Dedifferentiated amniotic fluid mesenchymal stem cell (primary cell): Measurements from ENCODE around the gene SORD.
"Not testable (repeated sequence)": the region's sequence is repeated elsewhere in the genome, so short reads cannot be mapped to it uniquely, and the experiment has no call there.

Experiments
- DNase-seq: peaks from one replicate; pipeline ENCODE4 v3.0.0-alpha.2; 2016; ENCODE audit errors: extremely low spot score

SORD gene

GRCh38 chr15:45062301-45062700 lies 39.3 kb downstream of the SORD start:
- DNase-seq: not testable (repeated sequence)

GRCh38 chr15:45064386-45064785 lies 41.4 kb downstream of the SORD start:
- no peak for DNase-seq

GRCh38 chr15:45069942-45070360 lies 47.0 kb downstream of the SORD start:
- DNase-seq: not testable (repeated sequence)

GRCh38 chr15:45073602-45074001 lies 50.6 kb downstream of the SORD start:
- not testable (repeated sequence) for DNase-seq

- not testable (repeated sequence) for DNase-seq
Measured at GRCh38 chr15:45075440-45076320, 52.7 kb downstream of the SORD start.

GRCh38 chr15:45077391-45077790 lies 54.4 kb downstream of the SORD start:
- not testable (repeated sequence) for DNase-seq

GRCh38 chr15:45079201-45079600 lies 56.2 kb downstream of the SORD start:
- not testable (repeated sequence) for DNase-seq

- DNase-seq: not testable (repeated sequence)
Measured at GRCh38 chr15:45079628-45080246, 56.7 kb downstream of the SORD start.

- not testable (repeated sequence) for DNase-seq
Measured at GRCh38 chr15:45080593-45080992, 57.6 kb downstream of the SORD start.

GRCh38 chr15:45082412-45082811 lies 59.4 kb downstream of the SORD start:
- DNase-seq: not testable (repeated sequence)

- DNase-seq: no peak
Measured at GRCh38 chr15:45083223-45083622, 60.2 kb downstream of the SORD start.

- DNase-seq: no peak
Measured at GRCh38 chr15:45084163-45084562, 61.2 kb downstream of the SORD start.

- DNase-seq: no peak
Measured at GRCh38 chr15:45087513-45087912, 64.5 kb downstream of the SORD start.

GRCh38 chr15:45088801-45089711 lies 66.1 kb downstream of the SORD start:
- DNase-seq: no peak

- no peak for DNase-seq
Measured at GRCh38 chr15:45089712-45090373, 66.8 kb downstream of the SORD start.

GRCh38 chr15:45091161-45091560 lies 68.2 kb downstream of the SORD start:
- no peak for DNase-seq

- no peak for DNase-seq
Measured at GRCh38 chr15:45091576-45091975, 68.6 kb downstream of the SORD start.

GRCh38 chr15:45093013-45093412 lies 70.0 kb downstream of the SORD start:
- no peak for DNase-seq

- DNase-seq: no peak
Measured at GRCh38 chr15:45093622-45094357, 70.8 kb downstream of the SORD start.

GRCh38 chr15:45094358-45094730 lies 71.3 kb downstream of the SORD start:
- DNase-seq: no peak

GRCh38 chr15:45095661-45096060 lies 72.7 kb downstream of the SORD start:
- no peak for DNase-seq
